HUES64 (cell line): Measurements from ENCODE around the gene ZCWPW1.

Experiments
- H3K27ac ChIP-seq: 2 replicates; pipeline ENCODE4 v1.7.0; 2013; ENCODE audit warnings: low read depth, low read length, inconsistent platforms
- H3K27me3 ChIP-seq: 2 replicates; pipeline ENCODE4 v1.6.1; 2013; ENCODE audit warnings: mild to moderate bottlenecking, low read length; ENCODE audit not compliant: insufficient read depth
- H3K36me3 ChIP-seq: 2 replicates; pipeline ENCODE4 v1.6.1; 2013; ENCODE audit warnings: mild to moderate bottlenecking, low read length; ENCODE audit not compliant: insufficient read depth
- H3K4me1 ChIP-seq: 2 replicates; pipeline ENCODE4 v1.6.1; 2013; ENCODE audit warnings: mild to moderate bottlenecking, low read length, moderate library complexity; ENCODE audit not compliant: insufficient read depth
- H3K4me3 ChIP-seq: 2 replicates; pipeline ENCODE4 v1.5.1; 2013; ENCODE audit warnings: mild to moderate bottlenecking, low read length, moderate library complexity
- H3K9ac ChIP-seq: 2 replicates; pipeline ENCODE4 v1.6.1; 2013; ENCODE audit warnings: mild to moderate bottlenecking, low read depth, low read length
- H3K9me3 ChIP-seq: 2 replicates; pipeline ENCODE4 v1.6.1; 2013; ENCODE audit warnings: low read depth, low read length; ENCODE audit not compliant: insufficient read depth
- whole genome bisulfite sequencing: fragments of 150-250, 120-280 bp; methylation state at CpG from one replicate; pipeline ENCODE4 v1.1.7; 2013; ENCODE audit warnings: missing lambda C conversion rate; 5-methylcytosine and 5-hydroxymethylcytosine counted together

The ZCWPW1 gene

DNA sequence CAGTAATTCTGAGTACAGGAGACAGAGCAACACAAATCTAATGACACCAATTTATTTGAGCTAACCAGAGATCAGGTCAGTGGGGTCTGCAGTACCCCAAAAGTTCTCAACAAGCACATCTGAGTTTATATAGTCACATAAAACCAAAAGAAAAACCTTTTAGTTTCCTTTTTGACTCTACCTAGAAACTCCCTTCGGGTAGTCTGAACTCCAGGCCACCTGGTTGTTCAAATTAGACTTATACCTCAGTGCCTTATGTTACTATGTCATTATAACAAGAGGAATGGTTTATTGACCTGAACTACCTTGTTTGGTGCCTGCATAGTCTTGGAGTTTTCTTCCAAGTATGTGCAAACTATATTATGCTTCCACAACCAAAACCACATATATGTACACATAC, 14.6 kb downstream of the ZCWPW1 start:
- Histone ChIP-seq H3K4me1 (no peaks in the 10 kb centered on the region), H3K27me3 (peaks cover 6% of the 10 kb centered on the region; the same call in 1 of the 2 replicates), H3K4me3 (no peak overlapping the region), H3K9me3 (no peaks in the 10 kb centered on the region), H3K36me3 (no peaks in the 10 kb centered on the region), H3K9ac (no peak overlapping the region), H3K27ac (no peak overlapping the region)
- 95% methylated on average over 1 of the region's 1 CpG for WGBS

GRCh38 chr7:100413346-100413745, 15.2 kb downstream of the ZCWPW1 start:
- H3K9ac ChIP-seq = no peak overlapping the region
- no peaks in the 10 kb centered on the region for H3K36me3 ChIP-seq
- H3K4me1 ChIP-seq = no peaks in the 10 kb centered on the region
- H3K9me3 ChIP-seq = no peaks in the 10 kb centered on the region
- no peak overlapping the region for H3K27ac ChIP-seq
- H3K27me3 ChIP-seq = peaks cover 6% of the 10 kb centered on the region; the same call in 1 of the 2 replicates
- H3K4me3 ChIP-seq = no peak overlapping the region

- no peak overlapping the region for H3K9ac ChIP-seq
- H3K4me1 ChIP-seq = no peaks in the 10 kb centered on the region
- H3K36me3 ChIP-seq = no peaks in the 10 kb centered on the region
- H3K27ac ChIP-seq = no peak overlapping the region
- 83% methylated on average over 6 of the region's 6 CpGs for WGBS
- no peaks in the 10 kb centered on the region for H3K9me3 ChIP-seq
- H3K4me3 ChIP-seq = no peak overlapping the region
- H3K27me3 ChIP-seq = peaks cover 6% of the 10 kb centered on the region; the same call in 1 of the 2 replicates
These were observed 17.4 kb downstream of the ZCWPW1 start for GRCh38 chr7:100411101-100411500.

GRCh38 chr7:100407285-100408180, 21.0 kb downstream of the ZCWPW1 start:
- Histone ChIP-seq H3K4me1 (no peaks in the 10 kb centered on the region), H3K27me3 (peaks cover 6% of the 10 kb centered on the region; the same call in 1 of the 2 replicates), H3K4me3 (no peak overlapping the region), H3K9ac (no peak overlapping the region), H3K9me3 (no peaks in the 10 kb centered on the region), H3K36me3 (no peaks in the 10 kb centered on the region), H3K27ac (no peak overlapping the region)
- 52% methylated on average over 12 of the region's 12 CpGs for WGBS

- no peaks in the 10 kb centered on the region for H3K36me3 ChIP-seq
These were observed 21.7 kb downstream of the ZCWPW1 start for GRCh38 chr7:100406767-100407166.

DNA sequence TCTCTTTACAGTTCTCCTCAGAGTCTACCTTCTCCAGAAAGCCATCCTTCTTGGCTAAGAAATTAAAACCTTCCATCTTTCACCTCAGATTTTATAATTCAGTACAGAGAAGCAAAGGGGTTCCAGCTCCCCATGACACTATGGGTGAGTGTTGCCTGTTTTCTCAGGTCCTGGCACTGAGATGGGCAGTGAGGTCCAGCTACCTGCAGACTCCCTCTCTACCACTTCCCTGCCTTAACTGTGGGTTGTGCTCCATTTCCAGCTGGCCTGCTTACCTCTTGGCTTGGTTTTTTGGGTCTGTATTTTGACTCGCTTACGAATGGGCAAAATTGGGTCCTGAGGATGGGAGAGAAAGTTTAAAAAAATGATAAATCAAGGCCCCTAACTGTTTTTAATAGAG, 26.3 kb downstream of the ZCWPW1 start:
- no peaks in the 10 kb centered on the region for H3K27me3 ChIP-seq
- no peak overlapping the region for H3K4me3 ChIP-seq
- WGBS = 93% methylated on average over 2 of the region's 2 CpGs
- no peaks in the 10 kb centered on the region for H3K36me3 ChIP-seq
- H3K4me1 ChIP-seq = peaks cover 3% of the 10 kb centered on the region; the same call in 1 of the 2 replicates
- no peak overlapping the region for H3K27ac ChIP-seq
- no peaks in the 10 kb centered on the region for H3K9me3 ChIP-seq
- H3K9ac ChIP-seq = no peak overlapping the region

More at GRCh38 chr7:100406767-100407166, 21.7 kb downstream of the ZCWPW1 start:
- Histone ChIP-seq H3K27me3 (peaks cover 6% of the 10 kb centered on the region; the same call in 1 of the 2 replicates), H3K27ac (no peak overlapping the region), H3K4me3 (no peak overlapping the region), H3K4me1 (no peaks in the 10 kb centered on the region), H3K9me3 (no peaks in the 10 kb centered on the region), H3K9ac (no peak overlapping the region)
- 72% methylated on average over 6 of the region's 6 CpGs for WGBS

GRCh38 chr7:100401811-100402210, 26.7 kb downstream of the ZCWPW1 start:
- 86% methylated on average over 5 of the region's 5 CpGs for WGBS
- Histone ChIP-seq H3K27me3 (no peaks in the 10 kb centered on the region), H3K9me3 (no peaks in the 10 kb centered on the region), H3K36me3 (no peaks in the 10 kb centered on the region), H3K9ac (no peak overlapping the region), H3K4me3 (no peak overlapping the region), H3K27ac (no peak overlapping the region), H3K4me1 (peaks cover 3% of the 10 kb centered on the region; the same call in 1 of the 2 replicates)

GRCh38 chr7:100400656-100401055, 27.8 kb downstream of the ZCWPW1 start:
- Histone ChIP-seq H3K9ac (no peak overlapping the region), H3K4me3 (no peak overlapping the region), H3K27ac (no peak overlapping the region), H3K9me3 (no peaks in the 10 kb centered on the region), H3K27me3 (no peaks in the 10 kb centered on the region), H3K4me1 (peaks cover 3% of the 10 kb centered on the region; the same call in 1 of the 2 replicates), H3K36me3 (no peaks in the 10 kb centered on the region)
- WGBS = 63% methylated on average over 11 of the region's 11 CpGs

DNA sequence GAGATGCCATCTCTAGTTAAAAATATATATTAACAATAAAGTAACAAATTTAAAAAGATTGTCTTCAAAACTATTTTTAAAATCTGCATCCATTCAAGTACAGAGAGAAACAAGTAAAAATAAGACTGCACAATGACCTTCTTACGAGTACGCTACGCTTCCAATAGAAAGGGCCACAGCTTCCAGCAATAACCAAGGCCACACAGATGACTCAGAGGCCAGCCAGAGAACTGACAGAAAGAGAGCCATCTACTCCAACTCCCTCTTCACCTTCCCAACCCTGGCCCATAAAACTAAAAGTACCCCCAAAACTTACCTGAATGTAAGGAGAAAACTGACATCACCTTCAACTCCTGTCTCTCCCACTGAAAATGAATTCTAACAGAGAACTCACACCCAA, 28.5 kb downstream of the ZCWPW1 start:
- 97% methylated on average over 3 of the region's 3 CpGs for WGBS
- Histone ChIP-seq H3K36me3 (no peaks in the 10 kb centered on the region), H3K27ac (no peak overlapping the region), H3K9me3 (no peaks in the 10 kb centered on the region), H3K9ac (no peak overlapping the region), H3K27me3 (no peaks in the 10 kb centered on the region), H3K4me1 (peaks cover 3% of the 10 kb centered on the region; the same call in 1 of the 2 replicates), H3K4me3 (no peak overlapping the region)

GRCh38 chr7:100398239-100398638, 30.3 kb downstream of the ZCWPW1 start:
- no peaks in the 10 kb centered on the region for H3K36me3 ChIP-seq
- WGBS = 68% methylated on average over 2 of the region's 2 CpGs
- no peaks in the 10 kb centered on the region for H3K27me3 ChIP-seq
- H3K4me3 ChIP-seq = no peak overlapping the region
- peaks cover 3% of the 10 kb centered on the region; the same call in 1 of the 2 replicates for H3K4me1 ChIP-seq
- no peak overlapping the region for H3K9ac ChIP-seq
- H3K27ac ChIP-seq = no peak overlapping the region
- no peaks in the 10 kb centered on the region for H3K9me3 ChIP-seq

- Histone ChIP-seq H3K27ac (no peak overlapping the region), H3K27me3 (no peaks in the 10 kb centered on the region), H3K9me3 (no peaks in the 10 kb centered on the region), H3K4me1 (peaks cover 3% of the 10 kb centered on the region; the same call in 1 of the 2 replicates), H3K36me3 (no peaks in the 10 kb centered on the region), H3K4me3 (no peak overlapping the region), H3K9ac (no peak overlapping the region)
- 68% methylated on average over 13 of the region's 13 CpGs for WGBS
These were observed 31.0 kb downstream of the ZCWPW1 start for GRCh38 chr7:100397315-100398081.
